HepG2 (cell line): Measurements from ENCODE around the gene TNNI3K. TPM values are rescaled to one million over a fixed set of nuclear protein-coding genes. Genes with fewer than 3 reads are reported as not detected.

Experiments
- ATAC-seq: fragments of 200-7000 bp; cut with Tn5 transposase; 3 replicates; pipeline ENCODE4 v1.9.1; 2020; ENCODE audit warnings: mild to moderate bottlenecking, moderate library complexity
- BruUV-seq: library from RNA; stranded (reverse); fragments of 400-500 nt; replicated peaks from 2 replicates; lab custom pipeline; 2021; lab: Mats Ljungman, UMichigan
- CTCF ChIA-PET: fragments of 300-600 bp; formaldehyde crosslinking; extraction: SDS; loops from one replicate; lab custom pipeline; 2021; ENCODE audit warnings: low total read pairs, inconsistent platforms, low intra/inter-chr PET ratio; lab: Yijun Ruan, JAX
- POLR2A ChIA-PET: fragments of 350-600 bp; sonication (Branson Sonifier 250); formaldehyde crosslinking; loops from one replicate; lab custom pipeline; 2020; ENCODE audit warnings: antibody characterized with exemption, inconsistent platforms; lab: Yijun Ruan, JAX
- DNase-seq: peaks from one replicate; pipeline ENCODE4 v3.0.0-alpha.2; 2015; ENCODE audit warnings: low spot score
- FAIRE-seq: peaks from 3 replicates; lab custom pipeline; 2011; peaks lifted over from hg19 to GRCh38; lab: Jason Lieb, UNC
- H2AFZ ChIP-seq: one replicate; pipeline ENCODE4 v1.6.1; 2011; ENCODE audit warnings: low read length, inconsistent platforms
- H3K27ac ChIP-seq: fragments of 300-600 bp; 3 replicates; pipeline ENCODE4 v1.8.0; 2011; ENCODE audit warnings: mixed run types, mild to moderate bottlenecking, mixed read lengths, low read length, inconsistent platforms; ENCODE audit not compliant: insufficient read depth; ENCODE audit errors: extremely low read length
- H3K27me3 ChIP-seq, 2 experiments: fragments of 200-600 bp in 1 of 2; 2 replicates in 1 of 2; 3 replicates in 1 of 2; pipeline versions ENCODE4 v1.6.0 to v1.8.0; 2011; ENCODE audit warnings: low read length in 2 of 2, mild to moderate bottlenecking in 2 of 2, moderate library complexity in 2 of 2, inconsistent platforms in 1 of 2; ENCODE audit not compliant: insufficient read depth in 2 of 2, control insufficient read depth in 1 of 2
- H3K36me3 ChIP-seq, 2 experiments: fragments of 200-600 bp in 1 of 2; replicated peaks in 1 of 2; 2 replicates in 1 of 2; 3 replicates in 1 of 2; pipeline versions ENCODE4 v1.5.1 to v1.8.0; 2011; ENCODE audit warnings: low read length in 2 of 2, inconsistent platforms in 1 of 2; ENCODE audit not compliant: insufficient read depth in 2 of 2, control insufficient read depth in 1 of 2
- H3K4me1 ChIP-seq: 2 replicates; pipeline ENCODE4 v1.5.1; 2012; ENCODE audit warnings: low read length, inconsistent platforms; ENCODE audit not compliant: insufficient read depth
- H3K4me2 ChIP-seq: 2 replicates; pipeline ENCODE4 v1.6.0; 2011; ENCODE audit warnings: low read depth, low read length, inconsistent platforms
- H3K4me3 ChIP-seq, 3 experiments: fragments of 200-600 bp in 1 of 3; sonication (generic), shearing (Covaris generic) in 1 of 3; replicated peaks in 1 of 3; 2 replicates each; pipeline ENCODE4 v1.5.1; 2011 to 2016; ENCODE audit warnings: low read length in 3 of 3, inconsistent platforms in 2 of 3, low read depth in 2 of 3, mild to moderate bottlenecking in 2 of 3, control low read depth in 1 of 3, mixed read lengths in 1 of 3; ENCODE audit not compliant: insufficient read depth in 1 of 3
- H3K79me2 ChIP-seq: one replicate; pipeline ENCODE4 v1.6.1; 2011; ENCODE audit warnings: low read length, inconsistent platforms; ENCODE audit not compliant: insufficient read depth
- H3K9ac ChIP-seq: 2 replicates; pipeline ENCODE4 v1.6.0; 2011; ENCODE audit warnings: mild to moderate bottlenecking, low read depth, low read length, inconsistent platforms; ENCODE audit not compliant: insufficient read depth
- H3K9me3 ChIP-seq: 2 replicates; pipeline ENCODE4 v1.5.1; 2012; ENCODE audit warnings: mild to moderate bottlenecking, low read length
- H4K20me1 ChIP-seq: 2 replicates; pipeline ENCODE4 v1.6.0; 2011; ENCODE audit warnings: inconsistent platforms, mild to moderate bottlenecking, low read length, moderate library complexity; ENCODE audit not compliant: insufficient read depth
- ARNT ChIP-seq: fragments of 450-650 bp; IDR thresholded peaks from 2 replicates; pipeline ENCODE4 v1.6.1; 2017
- CENPT ChIP-seq: sonication (generic); formaldehyde crosslinking; IDR thresholded peaks from 2 replicates; pipeline ENCODE4 v1.8.0; 2022; ENCODE audit warnings: low read depth, mild to moderate bottlenecking, moderate library complexity, missing genetic modification reagents
- HIC2 ChIP-seq: sonication (generic); formaldehyde crosslinking; IDR thresholded peaks from 2 replicates; pipeline ENCODE4 v1.9.0; 2022; ENCODE audit warnings: low read depth, missing genetic modification reagents
- SNAPC4 ChIP-seq: sonication (generic); formaldehyde crosslinking; IDR thresholded peaks from 2 replicates; pipeline ENCODE4 v1.4.0; 2020; ENCODE audit warnings: mild to moderate bottlenecking, missing genetic modification reagents
- SYNCRIP ChIP-seq: fragments of 200-400 bp; formaldehyde crosslinking; IDR thresholded peaks from 2 replicates; pipeline ENCODE4 v1.6.1; 2018; ENCODE audit warnings: mild to moderate bottlenecking, low read depth, low read length; ENCODE audit not compliant: insufficient read depth
- ZNF34 ChIP-seq: sonication (generic); formaldehyde crosslinking; IDR thresholded peaks from 2 replicates; pipeline ENCODE4 v1.4.0; 2020; ENCODE audit warnings: mild to moderate bottlenecking, missing genetic modification reagents, borderline replicate concordance
- WGBS: methylation state at CpG from one replicate; pipeline ENCODE4 v1.1.6; 2017; ENCODE audit warnings: low lambda C conversion rate; 5-methylcytosine and 5-hydroxymethylcytosine counted together
- in situ Hi-C: cut with HindIII; loops from 2 replicates; pipeline ENCODE4 v1.10.0; 2017; ENCODE audit warnings: low pct_unique_long_range_greater_than_20kb; ENCODE audit not compliant: extremely low pct_ligation_motif_present
- intact Hi-C: fragments of 100-400 bp; cut with micrococcal nuclease; formaldehyde crosslinking; loops from one replicate; pipeline ENCODE4 v1.10.0; 2022; ENCODE audit not compliant: unreplicated experiment
- polyA plus RNA-seq, 8 experiments: library from polyadenylated mRNA; depleted of rRNA in 3 of 8; stranded (reverse) in 7 of 8; unstranded in 1 of 8; fragments of >200 nt; fragmentation: Illumina TruSeq in 4 of 8; extraction: Trizol in 4 of 8; gene quantifications; 2 replicates each; pipeline versions ENCODE4 v1.2.1 to v1.2.3, GENCODE V29; 2011 to 2016; ENCODE audit warnings: low read depth in 4 of 8, missing spikeins in 1 of 8, mixed read lengths in 1 of 8; ENCODE audit not compliant: insufficient read depth in 1 of 8
- total RNA-seq, 5 experiments: library from RNA; depleted of rRNA; stranded (reverse); fragments of >200 nt; fragmentation: Illumina TruSeq; extraction: Trizol; gene quantifications; 2 replicates each; pipeline ENCODE4 v1.2.3, GENCODE V29; 2016; ENCODE audit warnings: low read depth in 1 of 5

Gene TNNI3K
- total and polyA plus RNA-seq, 2 of the 13 experiments (the other 11 are each of a cell fraction or from before 2014, with no cell fraction given): 1.1 TPM; not detected in 1

- no peak for TF ChIP-seq ARNT
- TF ChIP-seq HIC2 (CRISPR knock-in tag): no peak
- no peak for TF ChIP-seq ZNF34 (CRISPR knock-in tag)
- no peak for TF ChIP-seq SNAPC4
- TF ChIP-seq CENPT (CRISPR knock-in tag): no peak
Measured at GRCh38 chr1:74427681-74428080, 192.5 kb downstream of the TNNI3K start (continued).

GRCh38 chr1:74429580-74429979, 194.4 kb downstream of the TNNI3K start:
- no peak for DNase-seq
- Histone ChIP-seq H3K9ac (no peak overlapping the region), H2AFZ (no peak overlapping the region), H3K27ac (no peak overlapping the region), H3K4me2 (no peak overlapping the region), H3K4me1 (no peaks in the 10 kb centered on the region), H4K20me1 (no peaks in the 10 kb centered on the region), H3K4me3 (no peak overlapping the region), H3K36me3 (no peaks in the 10 kb centered on the region), H3K79me2 (no peaks in the 10 kb centered on the region), H3K9me3 (no peaks in the 10 kb centered on the region), H3K27me3 (no peaks in the 10 kb centered on the region)
- ChIA-PET CTCF (no interaction called here), POLR2A (no interaction called here)
- in situ Hi-C loops (no loop called here), intact Hi-C loops (no loop called here)
- no peak for FAIRE-seq
- 4% methylated on average over 3 of the region's 3 CpGs for WGBS
- no peak for ATAC-seq
- no peak for TF ChIP-seq SYNCRIP
- BruUV-seq: no TSS peak
